Stimulated activated naive CD8-positive, alpha-beta T cell treated with anti-CD3 and anti-CD28 coated beads, Interleukin-15, Interleukin-2, amounts not matched to agents 100 ng/mL and 50 ng/mL, for 24 hours (primary cell): ENCODE data around the gene SPATA18.

Source experiments
- H3K27ac Mint-ChIP-seq: one replicate; pipeline ENCODE4 v1.8.0; 2021; ENCODE audit warnings: mild to moderate bottlenecking, mixed read lengths
- H3K27me3 Mint-ChIP-seq: one replicate; pipeline ENCODE4 v1.8.0; 2021; ENCODE audit warnings: mixed read lengths
- H3K36me3 Mint-ChIP-seq: one replicate; pipeline ENCODE4 v1.8.0; 2021; ENCODE audit warnings: low read depth, mixed read lengths
- H3K4me1 Mint-ChIP-seq: one replicate; pipeline ENCODE4 v1.8.0; 2021; ENCODE audit warnings: low read depth, mixed read lengths
- H3K4me3 Mint-ChIP-seq: one replicate; pipeline ENCODE4 v1.8.0; 2021; ENCODE audit warnings: mild to moderate bottlenecking, mixed read lengths
- H3K9me3 Mint-ChIP-seq: one replicate; pipeline ENCODE4 v1.8.0; 2021; ENCODE audit warnings: mixed read lengths

Gene SPATA18

DNA sequence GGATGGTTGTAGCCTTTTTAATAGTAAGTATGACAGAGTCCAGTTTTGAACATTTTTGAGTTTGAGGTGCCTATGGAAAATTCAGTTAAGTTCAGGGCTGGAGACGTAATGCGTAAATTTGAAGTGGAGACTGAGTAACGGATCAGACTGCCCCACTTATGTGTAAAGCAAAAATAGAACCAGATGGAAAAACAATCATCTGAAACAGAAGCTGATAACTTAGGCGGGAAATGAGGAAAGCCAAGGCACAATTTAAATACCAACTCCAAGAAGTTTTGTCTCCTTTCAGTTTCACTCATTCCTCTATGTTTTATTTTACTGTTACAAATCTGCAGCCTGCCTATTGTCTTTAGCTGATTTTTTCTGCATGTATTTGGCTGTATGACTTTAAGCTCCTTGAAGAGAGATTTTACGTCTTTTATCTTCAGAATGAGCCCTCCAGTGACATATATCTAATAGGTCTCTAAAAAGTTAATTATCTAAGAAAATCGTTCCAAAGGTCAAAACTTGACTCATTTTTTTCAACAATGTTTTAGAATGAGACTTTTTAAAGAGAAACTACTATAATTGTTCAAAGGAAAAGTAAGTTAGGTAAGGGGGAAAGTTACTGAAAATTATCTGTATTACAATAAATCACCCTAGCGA is 14.1 kb upstream of the SPATA18 start:
- peaks cover 21% of the 10 kb centered on the region for H3K27me3 Mint-ChIP-seq
- H3K4me3 Mint-ChIP-seq: peak overlapping the region; percentile 88
- no peaks in the 10 kb centered on the region for H3K36me3 Mint-ChIP-seq
- peak overlapping the region; percentile 33 for H3K27ac Mint-ChIP-seq
- no peaks in the 10 kb centered on the region for H3K9me3 Mint-ChIP-seq
- H3K4me1 Mint-ChIP-seq: peaks cover 19% of the 10 kb centered on the region

DNA sequence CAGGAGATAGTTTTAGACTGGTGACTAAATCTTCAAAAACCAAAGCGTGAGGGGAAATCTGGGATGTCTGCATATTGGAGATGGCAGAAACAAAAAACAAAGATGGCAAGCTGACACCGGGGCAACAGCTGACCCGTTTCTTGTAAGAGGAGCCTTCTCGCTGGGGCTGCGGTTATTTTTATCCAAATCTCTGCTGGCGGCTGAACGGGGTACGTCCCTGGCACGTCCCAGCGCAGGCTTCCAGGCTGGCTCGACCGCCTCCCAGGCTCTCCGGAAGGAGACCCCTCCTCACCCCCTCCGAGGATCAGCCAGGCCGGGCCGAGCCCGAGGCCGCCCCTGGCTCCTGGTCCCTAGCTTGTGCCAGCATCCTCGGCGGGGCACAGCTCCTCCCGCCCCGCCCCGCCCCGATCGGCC is 13.4 kb upstream of the SPATA18 start:
- Mint-ChIP-seq H3K36me3 (no peaks in the 10 kb centered on the region), H3K27me3 (peaks cover 25% of the 10 kb centered on the region), H3K4me3 (peak overlapping the region; percentile 88), H3K4me1 (peaks cover 19% of the 10 kb centered on the region), H3K9me3 (no peaks in the 10 kb centered on the region), H3K27ac (peak overlapping the region; percentile 33)

DNA sequence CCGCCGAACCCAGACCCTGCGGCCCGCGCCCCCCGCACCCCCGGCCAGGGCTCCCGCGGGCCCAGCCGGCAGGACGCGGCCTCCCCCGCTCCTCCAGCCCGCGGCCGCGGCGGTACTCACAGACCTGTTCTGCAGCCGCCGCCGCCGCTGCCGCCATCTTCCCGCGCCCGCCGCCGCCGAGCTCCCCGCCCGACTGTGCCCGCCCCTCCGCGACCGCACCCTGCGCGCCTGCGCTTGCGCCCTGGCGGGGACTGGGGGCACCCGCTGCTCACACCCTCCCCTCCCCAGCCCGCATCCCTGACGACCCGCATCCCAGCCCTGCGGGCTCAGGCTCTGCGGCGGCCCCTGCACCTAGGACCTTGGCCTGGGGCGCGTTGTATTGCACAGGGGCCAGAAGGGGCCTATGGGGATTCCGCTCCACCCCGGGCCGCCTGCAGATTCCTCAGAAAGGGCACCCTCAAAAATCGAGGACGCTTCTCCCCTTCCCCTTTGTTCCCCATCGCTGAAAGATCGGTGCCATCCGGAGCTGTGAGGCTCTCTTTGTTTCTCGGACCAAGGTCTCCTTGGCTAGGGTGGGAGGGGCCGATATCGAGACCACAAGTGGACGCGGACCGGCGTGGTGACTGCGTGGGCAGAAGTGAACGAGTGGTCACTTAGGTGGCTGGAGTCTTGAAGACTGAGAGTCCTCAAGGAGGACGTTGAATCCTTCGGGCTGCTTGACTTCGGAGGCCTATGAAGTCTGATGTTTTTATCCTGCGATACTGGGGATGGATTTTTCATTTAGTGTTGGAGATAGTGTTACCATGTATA is 12.8 kb upstream of the SPATA18 start, which contains the start of gene SGCB:
TSS of gene SGCB (minus strand) at position 197 of the 810 bp plus-strand sequence. CDS start at position 157, 40 bp downstream.
- Mint-ChIP-seq H3K36me3 (no peaks in the 10 kb centered on the region), H3K9me3 (no peaks in the 10 kb centered on the region), H3K27me3 (peaks cover 30% of the 10 kb centered on the region), H3K4me1 (peaks cover 19% of the 10 kb centered on the region), H3K4me3 (peak within 1 kb of the TSS; percentile 88), H3K27ac (peak within 1 kb of the TSS; percentile 45)

DNA sequence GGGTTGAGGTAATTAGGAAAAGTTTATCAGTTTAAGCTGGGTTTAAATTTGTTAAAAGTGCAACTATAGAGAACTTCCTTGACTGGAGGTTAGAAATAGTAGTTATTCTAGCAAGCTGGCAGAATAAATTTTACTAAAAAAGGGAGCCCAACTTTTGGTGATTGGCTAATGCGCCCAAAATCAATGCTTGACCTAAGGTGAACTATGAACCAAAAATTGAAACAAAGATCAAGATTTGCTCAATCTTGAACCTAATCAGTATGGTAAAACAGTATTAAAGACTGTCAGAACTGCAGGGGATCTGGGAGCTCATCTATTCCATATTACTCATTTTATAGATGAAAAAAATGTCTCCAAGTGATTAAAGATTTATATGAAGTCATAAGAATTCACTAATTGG is 6.1 kb upstream of the SPATA18 start:
- Mint-ChIP-seq H3K4me1 (no peaks in the 10 kb centered on the region), H3K36me3 (no peaks in the 10 kb centered on the region), H3K27me3 (peaks cover 51% of the 10 kb centered on the region)

DNA sequence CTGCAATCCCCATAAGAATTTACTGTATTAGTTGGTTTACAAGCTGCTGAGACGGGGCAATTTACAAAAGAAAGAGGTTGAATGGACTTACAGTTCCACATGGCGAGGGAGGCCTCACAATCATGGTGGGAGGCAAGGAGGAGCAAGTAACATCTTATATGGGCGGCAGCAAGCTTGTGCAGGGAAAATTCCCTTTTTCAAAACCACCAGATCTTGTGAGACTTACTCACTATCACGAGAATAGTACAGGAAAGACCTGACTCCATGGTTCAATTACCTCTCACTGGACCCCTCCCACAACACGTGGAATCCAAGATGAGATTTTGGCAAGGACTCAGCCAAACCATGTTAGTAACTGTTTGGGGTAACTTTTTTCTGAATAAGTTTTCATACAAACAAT is 1.8 kb upstream of the SPATA18 start:
- peaks cover 61% of the 10 kb centered on the region for H3K27me3 Mint-ChIP-seq
- H3K27ac Mint-ChIP-seq: no peak overlapping the region

More for the DNA sequence above, 6.1 kb upstream of the SPATA18 start:
- H3K9me3 Mint-ChIP-seq: no peaks in the 10 kb centered on the region
- H3K4me3 Mint-ChIP-seq: no peak overlapping the region
- no peak overlapping the region for H3K27ac Mint-ChIP-seq

DNA sequence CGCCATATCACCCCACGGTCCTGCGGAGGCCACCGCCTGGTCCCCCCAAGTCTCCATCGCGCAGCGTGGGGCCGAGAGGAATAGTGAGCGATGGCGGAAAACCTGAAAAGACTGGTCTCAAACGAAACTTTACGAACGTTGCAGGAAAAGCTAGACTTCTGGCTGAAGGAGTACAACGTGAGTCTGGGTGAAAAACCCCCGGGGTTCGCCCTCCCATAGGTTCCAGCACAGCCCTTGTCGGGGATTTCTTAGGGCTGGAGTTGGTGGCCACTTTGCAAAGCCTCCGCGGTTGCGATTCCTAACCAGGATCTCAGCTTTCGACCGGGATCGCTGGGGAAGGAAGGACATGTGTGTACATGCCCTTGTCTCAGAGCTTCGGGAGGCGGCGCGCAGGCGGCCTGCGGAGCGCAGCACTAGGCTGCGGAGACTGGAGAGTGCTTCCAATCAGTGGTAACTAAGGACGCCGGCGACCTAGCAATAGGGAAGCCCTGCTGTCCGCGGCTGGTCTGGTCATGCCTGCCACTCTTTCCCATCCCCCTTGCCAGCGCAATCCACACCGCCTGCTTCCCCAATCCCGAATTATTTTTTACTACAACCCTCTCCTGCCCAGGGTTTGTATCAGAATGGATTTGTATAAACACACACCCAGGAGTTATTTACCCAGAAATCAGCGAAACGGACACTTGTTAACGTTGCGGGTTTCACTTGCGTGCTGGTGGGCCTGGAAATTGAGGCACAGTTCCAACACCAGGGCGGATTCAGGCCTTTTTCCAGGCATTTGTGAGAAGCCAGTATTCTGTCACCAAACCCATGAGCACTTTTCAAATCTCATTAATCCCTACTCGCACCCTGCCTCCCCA is 741 bp downstream of the SPATA18 start:
- Mint-ChIP-seq H3K4me3 (peak overlapping the region; percentile 62), H3K27me3 (peaks cover 65% of the 10 kb centered on the region), H3K36me3 (no peaks in the 10 kb centered on the region), H3K4me1 (peaks cover 16% of the 10 kb centered on the region), H3K9me3 (no peaks in the 10 kb centered on the region), H3K27ac (no peak overlapping the region)

More for the DNA sequence above, 1.8 kb upstream of the SPATA18 start:
- Mint-ChIP-seq H3K4me3 (no peak overlapping the region), H3K36me3 (no peaks in the 10 kb centered on the region), H3K4me1 (peaks cover 16% of the 10 kb centered on the region), H3K9me3 (no peaks in the 10 kb centered on the region)

DNA sequence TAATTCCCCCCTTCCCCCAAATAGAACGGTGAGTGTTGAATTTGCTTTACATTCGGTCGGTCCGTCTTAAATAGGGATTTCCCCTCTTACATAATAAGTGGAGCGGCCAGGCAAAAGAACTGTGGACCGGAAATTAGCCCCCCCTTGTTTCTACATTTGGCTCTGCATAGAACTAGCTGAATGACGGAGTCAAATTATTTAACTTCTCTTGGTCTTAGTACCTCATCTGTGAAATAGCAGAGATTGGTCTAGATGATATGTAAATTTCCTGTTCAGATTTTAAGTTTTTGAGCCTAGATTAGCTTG is 1.3 kb downstream of the SPATA18 start:
- H3K27ac Mint-ChIP-seq: no peak overlapping the region
- peaks cover 16% of the 10 kb centered on the region for H3K4me1 Mint-ChIP-seq

DNA sequence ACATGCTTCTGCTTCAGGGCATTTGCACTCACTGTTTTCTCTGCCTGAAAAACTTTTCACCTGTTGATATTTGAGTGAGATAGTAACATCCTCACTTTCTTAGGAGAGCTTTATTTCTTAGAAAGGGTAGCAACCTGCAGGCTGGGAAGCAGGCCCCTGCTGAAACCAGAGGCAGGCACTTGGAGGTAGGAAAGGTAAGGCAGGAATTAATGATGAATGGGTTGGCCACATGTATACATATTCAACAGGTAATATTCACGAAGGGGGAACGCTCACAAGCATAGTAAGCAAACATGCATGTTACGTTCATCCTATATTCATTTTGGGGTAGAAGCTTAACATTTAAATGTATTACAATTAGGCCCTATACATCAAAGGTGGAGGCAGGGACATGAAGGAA is 3.1 kb downstream of the SPATA18 start:
- Mint-ChIP-seq H3K4me1 (peaks cover 16% of the 10 kb centered on the region), H3K27ac (no peak overlapping the region), H3K4me3 (no peak overlapping the region), H3K27me3 (peaks cover 58% of the 10 kb centered on the region), H3K9me3 (no peaks in the 10 kb centered on the region), H3K36me3 (no peaks in the 10 kb centered on the region)

More for the DNA sequence above, 1.3 kb downstream of the SPATA18 start:
- H3K36me3 Mint-ChIP-seq: no peaks in the 10 kb centered on the region
- peak overlapping the region; percentile 62 for H3K4me3 Mint-ChIP-seq
- H3K27me3 Mint-ChIP-seq: peaks cover 70% of the 10 kb centered on the region
- no peaks in the 10 kb centered on the region for H3K9me3 Mint-ChIP-seq

DNA sequence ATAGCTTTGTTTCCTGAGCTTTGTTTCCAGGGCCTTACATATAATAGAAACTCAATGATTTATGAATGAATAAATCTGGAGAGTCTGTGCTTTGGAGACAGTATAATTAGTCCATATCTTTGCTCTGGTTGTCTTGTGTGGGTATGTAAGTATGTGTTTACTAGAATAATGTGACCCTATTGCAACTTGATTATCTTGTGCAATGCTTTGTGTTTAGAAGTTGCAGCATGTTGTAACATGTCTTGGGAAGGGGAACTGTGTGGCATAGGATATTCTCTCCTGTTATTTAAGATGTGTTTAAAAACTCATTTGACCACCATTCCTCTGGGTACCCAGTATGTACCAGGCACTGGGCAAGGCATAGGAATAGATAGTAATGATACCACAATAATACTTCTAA is 6.1 kb downstream of the SPATA18 start:
- no peaks in the 10 kb centered on the region for H3K36me3 Mint-ChIP-seq
- H3K27ac Mint-ChIP-seq: no peak overlapping the region
- H3K4me3 Mint-ChIP-seq: no peak overlapping the region
- H3K4me1 Mint-ChIP-seq: peaks cover 5% of the 10 kb centered on the region
- H3K9me3 Mint-ChIP-seq: no peaks in the 10 kb centered on the region
- peaks cover 39% of the 10 kb centered on the region for H3K27me3 Mint-ChIP-seq

DNA sequence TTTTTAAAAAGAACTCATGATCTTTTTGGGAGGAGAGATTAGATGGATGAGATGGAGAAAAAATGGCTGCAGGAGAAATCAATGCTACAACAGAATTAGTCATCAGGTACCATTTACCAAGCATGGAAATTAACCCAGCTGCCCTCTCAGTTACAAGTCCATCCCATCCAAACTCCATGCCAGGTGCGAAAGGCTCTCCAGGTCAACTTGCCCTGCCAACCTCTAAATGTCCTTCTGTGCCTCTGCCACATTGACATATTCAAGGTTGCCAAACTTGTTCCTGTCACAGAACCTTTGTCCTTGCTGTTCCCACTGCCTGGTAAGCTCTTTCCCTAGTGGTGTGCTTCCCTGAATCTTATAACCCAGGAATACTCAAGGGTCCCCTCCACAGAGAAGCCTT is 7.2 kb downstream of the SPATA18 start:
- H3K4me1 Mint-ChIP-seq: no peaks in the 10 kb centered on the region
- no peaks in the 10 kb centered on the region for H3K36me3 Mint-ChIP-seq
- H3K27ac Mint-ChIP-seq: no peak overlapping the region
- peaks cover 29% of the 10 kb centered on the region for H3K27me3 Mint-ChIP-seq
- H3K9me3 Mint-ChIP-seq: no peaks in the 10 kb centered on the region
- H3K4me3 Mint-ChIP-seq: no peak overlapping the region

DNA sequence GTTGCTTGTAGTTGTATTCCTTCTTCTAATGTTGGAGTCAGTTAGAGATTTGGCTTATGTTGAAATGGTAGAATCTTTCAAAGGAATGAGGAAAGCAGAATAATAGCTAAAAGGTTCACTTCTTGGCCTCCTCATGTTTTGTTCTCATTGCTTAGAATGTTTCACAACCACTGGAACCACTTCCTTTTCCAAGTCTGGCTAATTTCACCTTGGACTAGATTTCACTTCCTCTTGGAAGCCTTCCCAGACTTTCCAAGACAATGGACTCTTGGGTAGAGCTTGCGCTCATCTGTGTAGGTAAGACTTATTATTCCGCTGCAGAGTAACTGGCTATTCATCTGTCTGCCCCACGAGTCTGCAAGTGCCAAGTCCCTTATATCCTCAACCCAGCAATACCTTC is 8.3 kb downstream of the SPATA18 start:
- no peaks in the 10 kb centered on the region for H3K9me3 Mint-ChIP-seq
- H3K4me3 Mint-ChIP-seq: no peak overlapping the region
- H3K27ac Mint-ChIP-seq: no peak overlapping the region
- H3K4me1 Mint-ChIP-seq: no peaks in the 10 kb centered on the region
- H3K27me3 Mint-ChIP-seq: peaks cover 21% of the 10 kb centered on the region
- no peaks in the 10 kb centered on the region for H3K36me3 Mint-ChIP-seq

DNA sequence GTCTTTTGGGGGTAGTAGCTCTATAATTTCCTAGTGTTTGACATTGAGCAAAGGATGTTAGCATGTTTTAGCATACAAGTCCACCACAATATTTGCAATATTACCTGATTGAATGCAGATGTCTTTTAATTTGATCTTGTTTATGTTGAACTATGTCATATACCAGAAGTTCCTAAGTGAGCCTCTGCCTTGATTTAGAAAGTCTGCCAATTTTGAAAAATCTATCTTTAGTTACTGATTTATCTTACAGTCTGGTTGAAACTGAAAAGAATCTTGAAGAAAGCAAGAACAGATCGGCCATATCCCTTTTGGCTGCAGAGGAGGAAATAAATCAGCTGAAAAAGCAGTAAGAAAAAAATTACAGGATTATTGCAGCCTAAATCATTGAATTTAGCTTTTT is 18.5 kb downstream of the SPATA18 start:
- no peak overlapping the region for H3K27ac Mint-ChIP-seq
- H3K27me3 Mint-ChIP-seq: peaks cover 30% of the 10 kb centered on the region
- H3K9me3 Mint-ChIP-seq: peaks cover 4% of the 10 kb centered on the region
- H3K4me1 Mint-ChIP-seq: no peaks in the 10 kb centered on the region
- no peak overlapping the region for H3K4me3 Mint-ChIP-seq
- H3K36me3 Mint-ChIP-seq: no peaks in the 10 kb centered on the region

DNA sequence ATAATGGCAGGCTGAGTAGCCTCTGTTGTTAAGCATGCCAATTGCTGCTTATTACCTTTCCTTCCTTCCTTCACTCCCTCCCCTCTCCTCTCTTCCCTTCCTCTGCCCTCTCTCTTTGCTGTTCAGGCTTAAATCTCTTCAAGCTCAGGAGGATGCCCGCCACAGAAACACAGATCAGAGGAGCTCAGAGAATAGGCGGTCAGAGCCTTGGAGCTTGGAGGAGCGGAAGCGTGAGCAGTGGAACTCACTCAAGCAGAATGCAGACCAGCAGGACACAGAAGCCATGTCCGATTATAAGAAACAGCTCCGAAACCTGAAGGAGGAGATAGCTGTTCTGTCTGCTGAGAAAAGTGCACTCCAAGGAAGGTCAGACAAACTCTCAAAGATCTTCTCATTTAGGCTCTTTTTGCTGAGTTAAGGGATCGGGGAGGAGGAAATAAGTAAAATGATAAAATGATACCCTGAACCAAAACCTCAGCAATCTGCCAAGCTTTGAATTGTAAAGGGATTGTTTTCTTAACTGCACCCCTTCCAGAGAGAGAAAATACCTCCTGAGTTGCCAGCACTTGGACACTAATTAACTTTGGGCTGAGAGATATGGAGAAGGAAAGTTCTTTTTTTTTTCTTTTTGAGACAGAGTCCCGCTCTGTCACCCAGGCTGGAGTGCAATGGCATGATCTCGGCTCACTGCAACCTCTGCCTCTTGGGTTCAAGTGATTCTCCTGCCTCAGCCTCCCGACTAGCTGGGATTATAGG is 20.9 kb downstream of the SPATA18 start:
- Mint-ChIP-seq H3K9me3 (peaks cover 4% of the 10 kb centered on the region), H3K36me3 (no peaks in the 10 kb centered on the region), H3K27me3 (peaks cover 47% of the 10 kb centered on the region), H3K4me1 (no peaks in the 10 kb centered on the region), H3K27ac (no peak overlapping the region), H3K4me3 (no peak overlapping the region)

DNA sequence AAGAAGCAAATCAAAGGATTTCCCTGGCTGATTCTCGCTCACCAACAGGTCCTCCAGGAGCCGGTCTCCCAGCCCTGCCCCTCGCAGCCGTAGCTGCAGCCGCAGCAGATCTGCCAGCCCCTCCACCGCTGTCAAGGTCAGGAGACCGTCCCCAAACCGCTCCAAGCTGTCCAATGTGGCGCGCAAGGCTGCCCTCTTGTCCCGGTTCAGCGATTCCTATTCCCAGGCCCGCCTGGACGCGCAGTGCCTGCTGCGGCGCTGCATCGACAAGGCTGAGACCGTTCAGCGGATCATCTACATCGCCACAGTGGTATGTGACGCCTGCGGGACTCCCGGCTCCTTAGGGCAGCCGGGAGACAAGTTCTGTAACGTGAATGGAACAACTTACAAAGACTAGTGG is 25.6 kb downstream of the SPATA18 start:
- no peak overlapping the region for H3K27ac Mint-ChIP-seq
- H3K9me3 Mint-ChIP-seq: no peaks in the 10 kb centered on the region
- H3K4me3 Mint-ChIP-seq: no peak overlapping the region
- no peaks in the 10 kb centered on the region for H3K4me1 Mint-ChIP-seq
- peaks cover 38% of the 10 kb centered on the region for H3K27me3 Mint-ChIP-seq
- H3K36me3 Mint-ChIP-seq: no peaks in the 10 kb centered on the region
